Stimulated activated naive CD4-positive, alpha-beta T cell treated with Interleukin-2 at 50 U/mL for 16 hours (primary cell): ENCODE measurements around the gene ASCL5.

Source experiments
- DNase-seq: peaks from one replicate; lab custom pipeline; 2025; lab: John Stamatoyannopoulos, UW

The ASCL5 gene

GRCh38 chr1:201085902-201086735 lies 40.9 kb downstream of the ASCL5 start:
- DNase-seq, result peak; percentile 17

- no peak for DNase-seq
Measured at GRCh38 chr1:201084295-201084694, 42.7 kb downstream of the ASCL5 start.

GRCh38 chr1:201083741-201084140 lies 43.2 kb downstream of the ASCL5 start:
- no peak for DNase-seq

GRCh38 chr1:201080135-201080534 lies 46.8 kb downstream of the ASCL5 start:
- no peak for DNase-seq

- no peak for DNase-seq
Measured at GRCh38 chr1:201077736-201078135, 49.2 kb downstream of the ASCL5 start.

- DNase-seq, result no peak
Measured at GRCh38 chr1:201077116-201077515, 49.9 kb downstream of the ASCL5 start.

- no peak for DNase-seq
Measured at GRCh38 chr1:201076092-201076491, 50.9 kb downstream of the ASCL5 start.

- no peak for DNase-seq
Measured at GRCh38 chr1:201074018-201074417, 53.0 kb downstream of the ASCL5 start.

- DNase-seq, result no peak
Measured at GRCh38 chr1:201072922-201073321, 54.1 kb downstream of the ASCL5 start.

- no peak for DNase-seq
Measured at GRCh38 chr1:201072149-201072548, 54.8 kb downstream of the ASCL5 start.

GRCh38 chr1:201069636-201070035 lies 57.3 kb downstream of the ASCL5 start:
- no peak for DNase-seq

- DNase-seq, result no peak
Measured at GRCh38 chr1:201068976-201069375, 58.0 kb downstream of the ASCL5 start.

- DNase-seq, result no peak
Measured at GRCh38 chr1:201066986-201067385, 60.0 kb downstream of the ASCL5 start.

GRCh38 chr1:201065686-201066085 lies 61.3 kb downstream of the ASCL5 start:
- DNase-seq, result no peak

GRCh38 chr1:201064806-201065205 lies 62.2 kb downstream of the ASCL5 start:
- no peak for DNase-seq
